ENCODE data around the gene HEXIM2.

GRCh38 chr17:45145035-45145389, 16.7 kb upstream of the HEXIM2 start:
- TF ChIP-seq CTCF (conservative IDR thresholded peaks at IDR 0.05) (no peak), EZH2 (IDR thresholded peaks at IDR 0.05; ENCODE audit: low read depth) (no peak)

Data from PC-9 (cell line).